GM23338 (cell line): ENCODE results near the gene ABCC5. TPM values are rescaled to one million over a fixed set of nuclear protein-coding genes. Genes with fewer than 3 reads are reported as not detected.
A peak's percentile ranks its signal among the peaks of the same experiment; 100 is the strongest.

Experiments
- ATAC-seq: fragments of 200-7000 bp; cut with Tn5 transposase; 3 replicates; pipeline ENCODE4 v1.9.1; 2020
- DNase-seq: peaks from one replicate; pipeline ENCODE4 v3.0.0-alpha.2; 2015; ENCODE audit warnings: low spot score
- H2AFZ ChIP-seq: fragments of 200-600 bp; sonication (generic); 2 replicates; pipeline ENCODE4 v1.8.0; 2016; ENCODE audit warnings: antibody characterized with exemption, mild to moderate bottlenecking, moderate library complexity
- H3F3A ChIP-seq: fragments of 200-600 bp; sonication (generic); replicated peaks from 2 replicates; pipeline ENCODE4 v1.8.0; 2017; ENCODE audit warnings: antibody characterized with exemption, mixed run types, low read depth
- H3K27ac ChIP-seq: fragments of 200-600 bp; sonication (generic); 2 replicates; pipeline ENCODE4 v1.6.1; 2016; ENCODE audit warnings: low read depth
- H3K27me3 ChIP-seq: fragments of 200-600 bp; sonication (generic); 2 replicates; pipeline ENCODE4 v1.8.0; 2016; ENCODE audit warnings: mild to moderate bottlenecking, mixed run types, moderate library complexity; ENCODE audit not compliant: insufficient read depth
- H3K36me3 ChIP-seq: fragments of 200-600 bp; sonication (generic); 2 replicates; pipeline ENCODE4 v1.8.0; 2016; ENCODE audit warnings: mild to moderate bottlenecking; ENCODE audit not compliant: insufficient read depth
- H3K4me1 ChIP-seq: fragments of 200-600 bp; sonication (generic); 2 replicates; pipeline ENCODE4 v1.8.0; 2016; ENCODE audit warnings: mild to moderate bottlenecking, moderate library complexity; ENCODE audit not compliant: insufficient read depth
- H3K4me2 ChIP-seq: fragments of 200-600 bp; sonication (generic); 2 replicates; pipeline ENCODE4 v1.7.1; 2017; ENCODE audit warnings: mixed run types
- H3K4me3 ChIP-seq: fragments of 200-600 bp; sonication (generic); 2 replicates; pipeline ENCODE4 v1.6.1; 2016; ENCODE audit warnings: mixed run types
- H3K79me2 ChIP-seq: fragments of 200-600 bp; sonication (generic); replicated peaks from 2 replicates; pipeline ENCODE4 v1.8.0; 2017; ENCODE audit warnings: mild to moderate bottlenecking; ENCODE audit not compliant: insufficient read depth
- H3K9me2 ChIP-seq: fragments of 200-600 bp; sonication (generic); 2 replicates; pipeline ENCODE4 v1.8.0; 2017; ENCODE audit not compliant: insufficient read depth
- H4K20me1 ChIP-seq: fragments of 200-600 bp; sonication (generic); replicated peaks from 2 replicates; pipeline ENCODE4 v1.8.0; 2017; ENCODE audit warnings: mild to moderate bottlenecking; ENCODE audit not compliant: insufficient read depth
- H3K27ac Mint-ChIP-seq: 2 replicates; pipeline ENCODE4 v1.8.0; 2020; ENCODE audit warnings: inconsistent platforms, mild to moderate bottlenecking, moderate library complexity, mixed read lengths
- H3K27me3 Mint-ChIP-seq: 3 replicates; pipeline ENCODE4 v1.8.0; 2022; ENCODE audit warnings: low read depth, mild to moderate bottlenecking, moderate library complexity, mixed read lengths, inconsistent platforms; ENCODE audit not compliant: insufficient read depth, poor library complexity
- H3K36me3 Mint-ChIP-seq: 3 replicates; pipeline ENCODE4 v1.8.0; 2021; ENCODE audit warnings: low read depth, mild to moderate bottlenecking, inconsistent platforms, moderate library complexity, mixed read lengths
- H3K4me1 Mint-ChIP-seq: 3 replicates; pipeline ENCODE4 v1.8.0; 2020; ENCODE audit warnings: mild to moderate bottlenecking, inconsistent platforms, mixed read lengths
- H3K4me3 Mint-ChIP-seq: 3 replicates; pipeline ENCODE4 v1.8.0; 2021; ENCODE audit warnings: moderate library complexity, mild to moderate bottlenecking, inconsistent platforms, mixed read lengths
- H3K9me3 Mint-ChIP-seq: 3 replicates; pipeline ENCODE4 v1.8.0; 2020; ENCODE audit warnings: moderate library complexity, mild to moderate bottlenecking, inconsistent platforms, mixed read lengths
- CREB1 ChIP-seq: fragments of 250-450 bp; sonication (Bioruptor Pico); IDR thresholded peaks from 2 replicates; pipeline ENCODE4 v1.5.0; 2020; ENCODE audit warnings: low read depth, mild to moderate bottlenecking, moderate library complexity
- ETS1 ChIP-seq: IDR thresholded peaks from 2 replicates; pipeline ENCODE4 v1.6.1; 2016; ENCODE audit warnings: antibody characterized with exemption
- EZH2 ChIP-seq: fragments of 200-600 bp; sonication (generic); IDR thresholded peaks from one replicate; pipeline ENCODE4 v1.8.0; 2017; ENCODE audit warnings: antibody characterized with exemption, mild to moderate bottlenecking, low read depth; ENCODE audit not compliant: unreplicated experiment
- EZH2phosphoT487 ChIP-seq: fragments of 200-600 bp; sonication (generic); IDR thresholded peaks from one replicate; pipeline ENCODE4 v1.8.1; 2018; ENCODE audit warnings: antibody characterized with exemption; ENCODE audit not compliant: unreplicated experiment
- JUNB ChIP-seq: IDR thresholded peaks from one replicate; pipeline ENCODE4 v1.6.1; 2016; ENCODE audit warnings: antibody characterized with exemption; ENCODE audit not compliant: unreplicated experiment
- STAT1 ChIP-seq: IDR thresholded peaks from one replicate; pipeline ENCODE4 v1.6.1; 2016; ENCODE audit warnings: antibody characterized with exemption; ENCODE audit not compliant: unreplicated experiment
- ZNF114 ChIP-seq: fragments of 250-450 bp; sonication (Bioruptor Pico); IDR thresholded peaks from 2 replicates; pipeline ENCODE4 v1.5.0; 2020; ENCODE audit warnings: mild to moderate bottlenecking, moderate library complexity
- ZNF331 ChIP-seq: fragments of 250-450 bp; sonication (Bioruptor Pico); IDR thresholded peaks from 2 replicates; pipeline ENCODE4 v1.5.0; 2020; ENCODE audit warnings: low read depth, mild to moderate bottlenecking, moderate library complexity
- polyA plus RNA-seq: library from polyadenylated mRNA; unstranded; fragments of >200 nt; fragmentation: Nextera tagmentation; extraction: Ambion mirVana; gene quantifications from 2 replicates; pipeline ENCODE4 v1.2.1, GENCODE V29; 2016
- total RNA-seq: library from RNA; depleted of rRNA; stranded (reverse); fragments of >200 nt; shearing (Covaris generic); gene quantifications from 2 replicates; pipeline ENCODE4 v1.2.3, GENCODE V29; 2014
- TF ChIP-seq, protein P1 (sequence below), 2 experiments: fragments of 200-600 bp in 1 of 2; sonication (generic) in 1 of 2; conservative IDR thresholded peaks; 2 replicates each; pipeline versions ENCODE4 v1.5.1 to v1.6.1; 2016 to 2017; ENCODE audit warnings: antibody characterized with exemption in 2 of 2, low read depth in 2 of 2, mild to moderate bottlenecking in 2 of 2, moderate library complexity in 1 of 2
- TF ChIP-seq, protein P2 (sequence below): IDR thresholded peaks from one replicate; pipeline ENCODE4 v1.6.1; 2018; ENCODE audit warnings: antibody characterized with exemption; ENCODE audit not compliant: unreplicated experiment

The ABCC5 gene
- total and polyA plus RNA-seq, 2 experiments from 2014 or later, result 14.0 to 39.9 TPM

- peaks cover 15% of the 10 kb centered on the region for H3K36me3 ChIP-seq
- peak overlapping the region; percentile 76; the same call in 1 of the 2 replicates for H3K27ac Mint-ChIP-seq
- peak; percentile 84 for ATAC-seq
Measured at GRCh38 chr3:183984749-183985729, 32.6 kb downstream of the ABCC5 start.

DNA sequence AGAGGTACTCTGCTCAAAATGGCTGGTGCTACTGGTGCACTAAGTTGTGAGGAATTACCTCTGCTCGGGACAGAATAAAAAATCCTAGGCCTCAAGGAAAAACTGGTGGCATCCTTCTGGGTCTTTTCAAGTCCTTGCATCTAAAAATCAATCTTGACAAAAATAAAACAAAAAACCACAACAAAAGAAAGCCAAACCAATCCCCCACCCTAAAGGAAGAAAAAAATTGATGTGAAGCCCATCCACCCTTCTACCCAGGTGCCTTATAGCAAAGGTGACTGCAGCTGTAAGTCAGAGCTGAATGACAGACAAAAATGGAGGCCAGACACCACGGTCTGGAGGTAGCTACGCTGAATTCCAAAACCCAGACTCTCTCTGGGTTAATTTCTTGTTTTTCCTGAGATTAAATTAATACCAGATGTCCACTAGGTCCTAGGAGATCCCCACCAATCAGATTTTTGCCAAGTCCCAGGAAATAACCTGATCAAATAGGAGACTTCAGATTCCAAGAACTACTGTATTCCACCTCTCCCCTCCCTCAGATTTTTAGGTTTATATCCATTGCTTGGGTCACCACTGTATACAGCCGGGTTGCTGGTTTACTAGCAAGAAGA is 33.5 kb downstream of the ABCC5 start:
- peak overlapping the region; percentile 18 for H3K4me2 ChIP-seq
- H3F3A ChIP-seq, result no peaks in the 10 kb centered on the region
- Mint-ChIP-seq H3K27ac (peak overlapping the region; percentile 76), H3K4me1 (peaks cover 21% of the 10 kb centered on the region), H3K27me3 (peaks cover 3% of the 10 kb centered on the region), H3K9me3 (no peaks in the 10 kb centered on the region), H3K4me3 (no peak overlapping the region; the same call in 2 of the 3 replicates), H3K36me3 (peaks cover 46% of the 10 kb centered on the region)
- H3K4me1 ChIP-seq, result peaks cover 14% of the 10 kb centered on the region
- no peak overlapping the region for H3K4me3 ChIP-seq
- peaks cover 15% of the 10 kb centered on the region for H3K36me3 ChIP-seq
- no peak for ATAC-seq
- H3K9me2 ChIP-seq, result no peaks in the 10 kb centered on the region
- no peaks in the 10 kb centered on the region for H3K27me3 ChIP-seq
- H4K20me1 ChIP-seq, result no peaks in the 10 kb centered on the region; the same call in 1 of the 2 replicates
- no peak overlapping the region for H2AFZ ChIP-seq
- no peaks in the 10 kb centered on the region for H3K79me2 ChIP-seq
- no peak for DNase-seq
- peak overlapping the region; percentile 76 for H3K27ac ChIP-seq
- no peak for TF ChIP-seq ETS1
- TF ChIP-seq STAT1, result no peak
- TF ChIP-seq EZH2, result no peak
- TF ChIP-seq ZNF114 (CRISPR knock-in tag), result no peak
- TF ChIP-seq, protein P1, sequence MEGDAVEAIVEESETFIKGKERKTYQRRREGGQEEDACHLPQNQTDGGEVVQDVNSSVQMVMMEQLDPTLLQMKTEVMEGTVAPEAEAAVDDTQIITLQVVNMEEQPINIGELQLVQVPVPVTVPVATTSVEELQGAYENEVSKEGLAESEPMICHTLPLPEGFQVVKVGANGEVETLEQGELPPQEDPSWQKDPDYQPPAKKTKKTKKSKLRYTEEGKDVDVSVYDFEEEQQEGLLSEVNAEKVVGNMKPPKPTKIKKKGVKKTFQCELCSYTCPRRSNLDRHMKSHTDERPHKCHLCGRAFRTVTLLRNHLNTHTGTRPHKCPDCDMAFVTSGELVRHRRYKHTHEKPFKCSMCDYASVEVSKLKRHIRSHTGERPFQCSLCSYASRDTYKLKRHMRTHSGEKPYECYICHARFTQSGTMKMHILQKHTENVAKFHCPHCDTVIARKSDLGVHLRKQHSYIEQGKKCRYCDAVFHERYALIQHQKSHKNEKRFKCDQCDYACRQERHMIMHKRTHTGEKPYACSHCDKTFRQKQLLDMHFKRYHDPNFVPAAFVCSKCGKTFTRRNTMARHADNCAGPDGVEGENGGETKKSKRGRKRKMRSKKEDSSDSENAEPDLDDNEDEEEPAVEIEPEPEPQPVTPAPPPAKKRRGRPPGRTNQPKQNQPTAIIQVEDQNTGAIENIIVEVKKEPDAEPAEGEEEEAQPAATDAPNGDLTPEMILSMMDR (conservative IDR thresholded peaks at IDR 0.05; ENCODE audit: low read depth in 2 of 2), result no peak
- no peak for TF ChIP-seq JUNB
- no peak for TF ChIP-seq ZNF331 (CRISPR knock-in tag)
- no peak for TF ChIP-seq CREB1 (CRISPR knock-in tag)
- TF ChIP-seq EZH2phosphoT487, result no peak
- TF ChIP-seq, protein P2, sequence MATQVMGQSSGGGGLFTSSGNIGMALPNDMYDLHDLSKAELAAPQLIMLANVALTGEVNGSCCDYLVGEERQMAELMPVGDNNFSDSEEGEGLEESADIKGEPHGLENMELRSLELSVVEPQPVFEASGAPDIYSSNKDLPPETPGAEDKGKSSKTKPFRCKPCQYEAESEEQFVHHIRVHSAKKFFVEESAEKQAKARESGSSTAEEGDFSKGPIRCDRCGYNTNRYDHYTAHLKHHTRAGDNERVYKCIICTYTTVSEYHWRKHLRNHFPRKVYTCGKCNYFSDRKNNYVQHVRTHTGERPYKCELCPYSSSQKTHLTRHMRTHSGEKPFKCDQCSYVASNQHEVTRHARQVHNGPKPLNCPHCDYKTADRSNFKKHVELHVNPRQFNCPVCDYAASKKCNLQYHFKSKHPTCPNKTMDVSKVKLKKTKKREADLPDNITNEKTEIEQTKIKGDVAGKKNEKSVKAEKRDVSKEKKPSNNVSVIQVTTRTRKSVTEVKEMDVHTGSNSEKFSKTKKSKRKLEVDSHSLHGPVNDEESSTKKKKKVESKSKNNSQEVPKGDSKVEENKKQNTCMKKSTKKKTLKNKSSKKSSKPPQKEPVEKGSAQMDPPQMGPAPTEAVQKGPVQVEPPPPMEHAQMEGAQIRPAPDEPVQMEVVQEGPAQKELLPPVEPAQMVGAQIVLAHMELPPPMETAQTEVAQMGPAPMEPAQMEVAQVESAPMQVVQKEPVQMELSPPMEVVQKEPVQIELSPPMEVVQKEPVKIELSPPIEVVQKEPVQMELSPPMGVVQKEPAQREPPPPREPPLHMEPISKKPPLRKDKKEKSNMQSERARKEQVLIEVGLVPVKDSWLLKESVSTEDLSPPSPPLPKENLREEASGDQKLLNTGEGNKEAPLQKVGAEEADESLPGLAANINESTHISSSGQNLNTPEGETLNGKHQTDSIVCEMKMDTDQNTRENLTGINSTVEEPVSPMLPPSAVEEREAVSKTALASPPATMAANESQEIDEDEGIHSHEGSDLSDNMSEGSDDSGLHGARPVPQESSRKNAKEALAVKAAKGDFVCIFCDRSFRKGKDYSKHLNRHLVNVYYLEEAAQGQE, result no peak

More at GRCh38 chr3:183984749-183985729, 32.6 kb downstream of the ABCC5 start:
- Histone ChIP-seq H3F3A (no peaks in the 10 kb centered on the region), H3K27me3 (no peaks in the 10 kb centered on the region), H3K4me2 (peak overlapping the region; percentile 18), H3K79me2 (no peaks in the 10 kb centered on the region), H3K4me3 (no peak overlapping the region), H3K4me1 (peaks cover 14% of the 10 kb centered on the region), H3K27ac (peak overlapping the region; percentile 76), H2AFZ (no peak overlapping the region), H3K9me2 (no peaks in the 10 kb centered on the region), H4K20me1 (no peaks in the 10 kb centered on the region; the same call in 1 of the 2 replicates)
- no peak for TF ChIP-seq EZH2
- peak overlapping the region; percentile 18; the same call in 1 of the 3 replicates for H3K4me3 Mint-ChIP-seq
- H3K27me3 Mint-ChIP-seq, result peaks cover 3% of the 10 kb centered on the region
- peaks cover 21% of the 10 kb centered on the region for H3K4me1 Mint-ChIP-seq
- peak; percentile 52 for DNase-seq
- no peaks in the 10 kb centered on the region for H3K9me3 Mint-ChIP-seq
- H3K36me3 Mint-ChIP-seq, result peaks cover 50% of the 10 kb centered on the region
